H9 (cell line): Measurements from ENCODE around the gene USP20. TPM values are rescaled to one million over a fixed set of nuclear protein-coding genes. Genes with fewer than 3 reads are reported as not detected.

Experiments
- DNase-seq: peaks from one replicate; pipeline ENCODE4 v3.0.0-alpha.2; 2017
- H2AFZ ChIP-seq: one replicate; pipeline ENCODE4 v1.6.1; 2013; ENCODE audit warnings: mild to moderate bottlenecking, low read length, control low read depth, moderate library complexity
- H2AK5ac ChIP-seq: 2 replicates; pipeline ENCODE4 v1.6.1; 2013; ENCODE audit warnings: low read length, control low read depth, mixed read lengths; ENCODE audit not compliant: insufficient read length
- H2BK120ac ChIP-seq: one replicate; pipeline ENCODE4 v1.6.1; 2013; ENCODE audit warnings: low read depth, mild to moderate bottlenecking, low read length, control low read depth, inconsistent platforms; ENCODE audit not compliant: poor library complexity, severe bottlenecking
- H2BK12ac ChIP-seq: 2 replicates; pipeline ENCODE4 v1.6.1; 2013; ENCODE audit warnings: low read length, control low read depth, mixed read lengths, low read depth; ENCODE audit not compliant: insufficient read length
- H2BK15ac ChIP-seq: 2 replicates; pipeline ENCODE4 v1.6.1; 2013; ENCODE audit warnings: low read depth, low read length, control low read depth
- H2BK20ac ChIP-seq: one replicate; pipeline ENCODE4 v1.6.1; 2013; ENCODE audit warnings: low read depth, mild to moderate bottlenecking, low read length, control low read depth, inconsistent platforms; ENCODE audit not compliant: poor library complexity, severe bottlenecking
- H2BK5ac ChIP-seq: 2 replicates; pipeline ENCODE4 v1.6.1; 2013; ENCODE audit warnings: low read length, control low read depth, mixed read lengths; ENCODE audit not compliant: insufficient read length
- H3K14ac ChIP-seq: 2 replicates; pipeline ENCODE4 v1.6.1; 2013; ENCODE audit warnings: low read length, control low read depth; ENCODE audit not compliant: insufficient read depth
- H3K18ac ChIP-seq: 2 replicates; pipeline ENCODE4 v1.6.1; 2013; ENCODE audit warnings: low read depth, mild to moderate bottlenecking, mixed read lengths, low read length, control low read depth; ENCODE audit not compliant: insufficient read length
- H3K23ac ChIP-seq: 2 replicates; pipeline ENCODE4 v1.6.1; 2013; ENCODE audit warnings: low read length, control low read depth, mixed read lengths, low read depth; ENCODE audit not compliant: insufficient read length
- H3K23me2 ChIP-seq: 2 replicates; pipeline ENCODE4 v1.6.1; 2013; ENCODE audit warnings: low read depth, mild to moderate bottlenecking, mixed read lengths, low read length, control low read depth; ENCODE audit not compliant: insufficient read length, poor library complexity, severe bottlenecking
- H3K27ac ChIP-seq: 2 replicates; pipeline ENCODE4 v1.5.1; 2013; ENCODE audit warnings: low read length, control low read depth, mixed read lengths, low read depth; ENCODE audit not compliant: insufficient read length
- H3K27me3 ChIP-seq: 2 replicates; pipeline ENCODE4 v1.6.1; 2013; ENCODE audit warnings: low read length, control low read depth, inconsistent platforms; ENCODE audit not compliant: insufficient read depth
- H3K4ac ChIP-seq: 2 replicates; pipeline ENCODE4 v1.6.1; 2013; ENCODE audit warnings: low read depth, mild to moderate bottlenecking, control low read depth, inconsistent platforms, low read length, moderate library complexity
- H3K4me1 ChIP-seq: 2 replicates; pipeline ENCODE4 v1.6.1; 2013; ENCODE audit warnings: low read length, control low read depth, inconsistent platforms; ENCODE audit not compliant: insufficient read depth
- H3K4me2 ChIP-seq: 2 replicates; pipeline ENCODE4 v1.6.1; 2013; ENCODE audit warnings: low read length, control low read depth, mixed read lengths; ENCODE audit not compliant: insufficient read length, insufficient read depth
- H3K56ac ChIP-seq: 2 replicates; pipeline ENCODE4 v1.6.1; 2013; ENCODE audit warnings: low read depth, mild to moderate bottlenecking, mixed read lengths, low read length, control low read depth; ENCODE audit not compliant: insufficient read length
- H3K79me1 ChIP-seq: 2 replicates; pipeline ENCODE4 v1.6.1; 2013; ENCODE audit warnings: low read depth, mild to moderate bottlenecking, moderate library complexity, low read length, control low read depth, inconsistent platforms; ENCODE audit not compliant: insufficient read depth, poor library complexity, severe bottlenecking
- H3K79me2 ChIP-seq: 2 replicates; pipeline ENCODE4 v1.6.1; 2013; ENCODE audit warnings: low read length, control low read depth, inconsistent platforms; ENCODE audit not compliant: insufficient read depth
- H3K9ac ChIP-seq: 2 replicates; pipeline ENCODE4 v1.6.1; 2013; ENCODE audit warnings: low read length, control low read depth, mixed read lengths; ENCODE audit not compliant: insufficient read length; ENCODE audit errors: extremely low read depth
- H3K9me3 ChIP-seq: one replicate; pipeline ENCODE4 v1.6.1; 2013; ENCODE audit warnings: low read depth, low read length, inconsistent platforms; ENCODE audit not compliant: control insufficient read depth
- H3T11ph ChIP-seq: one replicate; pipeline ENCODE4 v1.6.1; 2013; ENCODE audit warnings: mild to moderate bottlenecking, low read length, control low read depth, inconsistent platforms
- H4K20me1 ChIP-seq: one replicate; pipeline ENCODE4 v1.6.1; 2013; ENCODE audit not compliant: control insufficient read depth, insufficient read length, insufficient read depth
- H4K5ac ChIP-seq: 2 replicates; pipeline ENCODE4 v1.6.1; 2013; ENCODE audit warnings: low read depth, mild to moderate bottlenecking, mixed read lengths, low read length, control low read depth; ENCODE audit not compliant: insufficient read length
- H4K8ac ChIP-seq: replicated peaks from 2 replicates; pipeline ENCODE4 v1.6.1; 2013; ENCODE audit warnings: low read length, control low read depth, mixed read lengths, low read depth; ENCODE audit not compliant: insufficient read length
- H4K91ac ChIP-seq: 2 replicates; pipeline ENCODE4 v1.6.1; 2013; ENCODE audit warnings: low read depth, mild to moderate bottlenecking, moderate library complexity, mixed read lengths, low read length, control low read depth; ENCODE audit not compliant: insufficient read length
- H3K27ac Mint-ChIP-seq, 3 experiments: 2 replicates in 2 of 3; 3 replicates in 1 of 3; pipeline ENCODE4 v1.8.0; 2020 to 2021; ENCODE audit warnings: mixed read lengths in 3 of 3, mild to moderate bottlenecking in 1 of 3, moderate library complexity in 1 of 3
- H3K27me3 Mint-ChIP-seq: 2 replicates; pipeline ENCODE4 v1.8.0; 2021; ENCODE audit warnings: low read depth, mild to moderate bottlenecking, moderate library complexity, mixed read lengths
- H3K36me3 Mint-ChIP-seq, 3 experiments: 2 replicates in 2 of 3; 3 replicates in 1 of 3; pipeline ENCODE4 v1.8.0; 2020 to 2021; ENCODE audit warnings: low read depth in 3 of 3, mixed read lengths in 3 of 3; ENCODE audit not compliant: insufficient read depth in 1 of 3
- H3K4me1 Mint-ChIP-seq, 2 experiments: 2 replicates each; pipeline ENCODE4 v1.8.0; 2020; ENCODE audit warnings: mixed read lengths in 2 of 2
- H3K4me3 Mint-ChIP-seq, 2 experiments: 2 replicates in 1 of 2; 3 replicates in 1 of 2; pipeline ENCODE4 v1.8.0; 2020 to 2021; ENCODE audit warnings: mild to moderate bottlenecking in 2 of 2, mixed read lengths in 2 of 2, moderate library complexity in 1 of 2
- H3K9me3 Mint-ChIP-seq, 2 experiments: 2 replicates in 1 of 2; 3 replicates in 1 of 2; pipeline ENCODE4 v1.8.0; 2020; ENCODE audit warnings: mild to moderate bottlenecking in 2 of 2, mixed read lengths in 2 of 2, moderate library complexity in 1 of 2
- WGBS: extraction: QIAGEN DNeasy Blood & Tissue Kit; methylation state at CpG from one replicate; pipeline ENCODE4 v1.1.7; 2013; ENCODE audit warnings: missing lambda C conversion rate, low lambda C conversion rate, mixed read lengths; ENCODE audit not compliant: insufficient read length; ENCODE audit errors: extremely low coverage; 5-methylcytosine and 5-hydroxymethylcytosine counted together
- total RNA-seq: library from RNA; stranded (reverse); gene quantifications from 2 replicates; pipeline ENCODE4 v1.2.1, GENCODE V29; 2021
- TF ChIP-seq, protein P1 (sequence below): fragments of 200-600 bp; sonication (generic); conservative IDR thresholded peaks from 3 replicates; pipeline ENCODE4 v1.8.0; 2021; ENCODE audit warnings: antibody characterized with exemption, mild to moderate bottlenecking

USP20 gene
- total RNA-seq, 1 experiment from 2014 or later = 20.9 TPM

DNA sequence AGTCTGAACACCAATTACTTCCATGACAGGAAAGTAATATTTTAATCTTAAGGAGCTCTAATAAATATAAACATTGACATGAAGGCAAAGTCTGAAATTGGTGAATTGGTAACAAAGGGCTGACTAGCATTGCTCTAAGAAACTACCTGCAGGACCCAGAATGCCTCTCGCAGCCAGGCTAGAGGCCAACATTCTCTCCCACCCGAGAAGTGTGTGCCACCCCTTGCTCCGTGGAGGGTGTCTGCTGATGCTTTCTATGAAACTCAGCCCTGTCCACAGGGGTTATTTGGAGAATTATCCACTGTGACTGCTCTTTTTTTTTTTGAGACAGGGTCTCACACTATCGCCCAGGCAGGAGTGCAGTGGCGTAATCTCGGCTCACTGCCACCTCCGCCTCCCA lies 81.4 kb downstream of the USP20 start:
- Histone ChIP-seq H2BK20ac (no peak overlapping the region), H3K27ac (no peak overlapping the region), H3K23ac (no peak overlapping the region), H3K4ac (no peak overlapping the region), H4K5ac (no peak overlapping the region), H2BK12ac (no peak overlapping the region), H3K56ac (no peak overlapping the region), H4K91ac (no peak overlapping the region), H3K9me3 (no peaks in the 10 kb centered on the region), H2BK5ac (no peak overlapping the region), H3K14ac (no peak overlapping the region), H3K4me2 (no peak overlapping the region), H4K20me1 (no peaks in the 10 kb centered on the region), H2AK5ac (no peak overlapping the region), H2BK120ac (no peak overlapping the region), H3T11ph (no peak overlapping the region), H3K4me1 (no peaks in the 10 kb centered on the region), H3K79me2 (no peaks in the 10 kb centered on the region), H2AFZ (no peak overlapping the region), H3K27me3 (no peaks in the 10 kb centered on the region), H3K9ac (no peak overlapping the region), H3K18ac (no peak overlapping the region), H3K23me2 (no peaks in the 10 kb centered on the region), H4K8ac (no peak overlapping the region), H2BK15ac (no peak overlapping the region), H3K79me1 (no peaks in the 10 kb centered on the region)
- Mint-ChIP-seq H3K27ac (no peak overlapping the region), H3K9me3 (no peaks in the 10 kb centered on the region), H3K4me3 (no peak overlapping the region), H3K36me3 (peaks cover 0 to 2% (median 0%) of the 10 kb centered on the region in 3 experiments; a peak in 1 of 7 replicates), H3K4me1 (peaks cover 0 to 3% of the 10 kb centered on the region in 2 experiments; a peak in 1 of 4 replicates), H3K27me3 (no peaks in the 10 kb centered on the region)
- no peak for DNase-seq
- WGBS = no CpG with 5 or more reads among the region's 7 CpGs
- TF ChIP-seq, protein P1, sequence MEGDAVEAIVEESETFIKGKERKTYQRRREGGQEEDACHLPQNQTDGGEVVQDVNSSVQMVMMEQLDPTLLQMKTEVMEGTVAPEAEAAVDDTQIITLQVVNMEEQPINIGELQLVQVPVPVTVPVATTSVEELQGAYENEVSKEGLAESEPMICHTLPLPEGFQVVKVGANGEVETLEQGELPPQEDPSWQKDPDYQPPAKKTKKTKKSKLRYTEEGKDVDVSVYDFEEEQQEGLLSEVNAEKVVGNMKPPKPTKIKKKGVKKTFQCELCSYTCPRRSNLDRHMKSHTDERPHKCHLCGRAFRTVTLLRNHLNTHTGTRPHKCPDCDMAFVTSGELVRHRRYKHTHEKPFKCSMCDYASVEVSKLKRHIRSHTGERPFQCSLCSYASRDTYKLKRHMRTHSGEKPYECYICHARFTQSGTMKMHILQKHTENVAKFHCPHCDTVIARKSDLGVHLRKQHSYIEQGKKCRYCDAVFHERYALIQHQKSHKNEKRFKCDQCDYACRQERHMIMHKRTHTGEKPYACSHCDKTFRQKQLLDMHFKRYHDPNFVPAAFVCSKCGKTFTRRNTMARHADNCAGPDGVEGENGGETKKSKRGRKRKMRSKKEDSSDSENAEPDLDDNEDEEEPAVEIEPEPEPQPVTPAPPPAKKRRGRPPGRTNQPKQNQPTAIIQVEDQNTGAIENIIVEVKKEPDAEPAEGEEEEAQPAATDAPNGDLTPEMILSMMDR = no peak
